Panc1 (cell line): ENCODE results near the gene ISYNA1. TPM values are rescaled to one million over a fixed set of nuclear protein-coding genes. Genes with fewer than 3 reads are reported as not detected.

ENCODE experiments used
- ATAC-seq: fragments of 200-7000 bp; cut with Tn5 transposase; 2 replicates; pipeline ENCODE4 v1.9.1; 2020; ENCODE audit warnings: mild to moderate bottlenecking, moderate library complexity
- BruUV-seq: library from RNA; stranded (reverse); fragments of 400-500 nt; replicated peaks from 2 replicates; lab custom pipeline; 2021; lab: Mats Ljungman, UMichigan
- CTCF ChIA-PET: fragments of 300-600 bp; sonication (Branson Sonifier 250); formaldehyde crosslinking; loops from one replicate; lab custom pipeline; 2022; ENCODE audit warnings: antibody characterized with exemption; lab: Charles Lee
- POLR2A ChIA-PET: fragments of 300-600 bp; sonication (Branson Sonifier 250); formaldehyde crosslinking; loops from one replicate; lab custom pipeline; 2022; ENCODE audit warnings: antibody characterized with exemption; lab: Charles Lee
- DNase-seq: peaks from one replicate; pipeline ENCODE4 v3.0.0-alpha.2; 2010; ENCODE audit warnings: low read depth, low spot score
- H3K27ac ChIP-seq: 2 replicates; pipeline ENCODE4 v1.5.1; 2011; ENCODE audit warnings: mild to moderate bottlenecking, low read length, inconsistent platforms
- H3K27me3 ChIP-seq: fragments of 200-500 bp; sonication (Bioruptor generic); 2 replicates; pipeline ENCODE4 v1.6.0; 2014; ENCODE audit warnings: low read length, inconsistent platforms; ENCODE audit not compliant: control insufficient read depth, insufficient read depth
- H3K36me3 ChIP-seq: fragments of 200-500 bp; sonication (Bioruptor generic); 2 replicates; pipeline ENCODE4 v1.5.1; 2014; ENCODE audit warnings: inconsistent platforms, mild to moderate bottlenecking, low read length, moderate library complexity; ENCODE audit not compliant: control insufficient read depth, insufficient read depth
- H3K4me1 ChIP-seq: 2 replicates; pipeline ENCODE4 v1.5.1; 2011; ENCODE audit warnings: inconsistent platforms, mild to moderate bottlenecking, low read length, moderate library complexity; ENCODE audit not compliant: control insufficient read depth, insufficient read depth
- H3K4me3 ChIP-seq, 2 experiments: 2 replicates each; pipeline ENCODE4 v1.5.1; 2011 to 2012; ENCODE audit warnings: low read depth in 2 of 2, low read length in 2 of 2, mild to moderate bottlenecking in 2 of 2, inconsistent platforms in 1 of 2, moderate library complexity in 1 of 2
- H3K9me3 ChIP-seq: fragments of 200-500 bp; sonication (Bioruptor generic); 2 replicates; pipeline ENCODE4 v1.5.1; 2014; ENCODE audit warnings: low read depth, mild to moderate bottlenecking, inconsistent platforms, low read length, moderate library complexity; ENCODE audit not compliant: control insufficient read depth, insufficient read depth
- CTCF ChIP-seq: fragments of 450-650 bp; IDR thresholded peaks from 2 replicates; pipeline ENCODE4 v1.5.1; 2017; ENCODE audit warnings: mild to moderate bottlenecking
- POLR2AphosphoS5 ChIP-seq: IDR thresholded peaks from 2 replicates; pipeline ENCODE4 v1.6.1; 2012; ENCODE audit warnings: mild to moderate bottlenecking, low read depth, low read length, moderate library complexity
- REST ChIP-seq, 2 experiments: IDR thresholded peaks; 2 replicates each; pipeline ENCODE4 v1.6.1; 2011 to 2012; ENCODE audit warnings: low read depth in 2 of 2, control low read depth in 1 of 2, low read length in 1 of 2, mild to moderate bottlenecking in 1 of 2, moderate library complexity in 1 of 2; ENCODE audit not compliant: insufficient read depth in 1 of 2
- SIN3A ChIP-seq: IDR thresholded peaks from 2 replicates; pipeline ENCODE4 v1.6.1; 2012; ENCODE audit warnings: low read depth, mild to moderate bottlenecking, low read length, moderate library complexity, borderline replicate concordance; ENCODE audit not compliant: insufficient read depth
- TCF7L2 ChIP-seq: IDR thresholded peaks from 2 replicates; pipeline ENCODE4 v1.6.1; 2011; ENCODE audit warnings: mild to moderate bottlenecking, low read depth, low read length, inconsistent platforms
- in situ Hi-C: cut with HindIII; loops from 2 replicates; pipeline ENCODE4 v1.10.0; 2016; ENCODE audit warnings: low sequenced_read_pairs, low pct_unique_long_range_greater_than_20kb
- intact Hi-C: fragments of 100-400 bp; cut with micrococcal nuclease; formaldehyde crosslinking; loops from one replicate; pipeline ENCODE4 v1.10.0; 2022; ENCODE audit not compliant: unreplicated experiment
- total RNA-seq: library from RNA; stranded (reverse); gene quantifications from one replicate; pipeline ENCODE4 v1.2.1, GENCODE V29; 2021; ENCODE audit not compliant: unreplicated experiment

Gene ISYNA1
- total RNA-seq, 1 experiment from 2014 or later, result 351 TPM

- H3K9me3 ChIP-seq, result no peaks in the 10 kb centered on the region
- DNase-seq, result no peak
- H3K27ac ChIP-seq, result peak overlapping the region; percentile 54; the same call in 1 of the 2 replicates
- no peaks in the 10 kb centered on the region for H3K36me3 ChIP-seq
- no TSS peak for BruUV-seq
- CTCF ChIA-PET, result interaction anchor here (0.6 kb wide), 1 partner anchor 497 kb away, joined by 4 read pairs; no protein-coding TSS in a partner anchor
- POLR2A ChIA-PET, result interaction anchor here (0.9 kb wide), 1 partner anchor 8 kb away, joined by 5 read pairs; no protein-coding TSS in a partner anchor
- TF ChIP-seq REST (IDR thresholded peaks at IDR 0.05; ENCODE audit: insufficient read depth in 1 of 2, low read depth in 2 of 2, low read length in 1 of 2) (no peak), TCF7L2 (no peak), POLR2AphosphoS5 (no peak), SIN3A (no peak), CTCF (no peak)
- H3K4me3 ChIP-seq, result no peak overlapping the region
- in situ Hi-C loops, result no loop called here
- no peaks in the 10 kb centered on the region for H3K27me3 ChIP-seq
- intact Hi-C loops, result no loop called here
- ATAC-seq, result peak; percentile 13
- H3K4me1 ChIP-seq, result peaks cover 57% of the 10 kb centered on the region
These were observed 9.7 kb downstream of the ISYNA1 start for GRCh38 chr19:18428173-18428786.

GRCh38 chr19:18427743-18428113, 10.2 kb downstream of the ISYNA1 start:
- BruUV-seq, result no TSS peak
- DNase-seq, result no peak
- Histone ChIP-seq H3K4me3 (no peak overlapping the region), H3K9me3 (no peaks in the 10 kb centered on the region), H3K27ac (no peak overlapping the region; the same call in 1 of the 2 replicates), H3K27me3 (no peaks in the 10 kb centered on the region), H3K4me1 (peaks cover 54% of the 10 kb centered on the region), H3K36me3 (no peaks in the 10 kb centered on the region)
- in situ Hi-C loops, result no loop called here
- no peak for ATAC-seq
- TF ChIP-seq POLR2AphosphoS5, result no peak
- no peak for TF ChIP-seq TCF7L2
- TF ChIP-seq CTCF, result no peak
- TF ChIP-seq SIN3A, result no peak
- no peak for TF ChIP-seq REST (IDR thresholded peaks at IDR 0.05; ENCODE audit: insufficient read depth in 1 of 2, low read depth in 2 of 2, low read length in 1 of 2)
- POLR2A ChIA-PET, result no interaction called here
- intact Hi-C loops, result no loop called here
- CTCF ChIA-PET, result no interaction called here
